ENCODE data around the gene PAGR1. TPM values are rescaled to one million over a fixed set of nuclear protein-coding genes. Genes with fewer than 3 reads are reported as not detected.

The PAGR1 gene
- total and polyA plus RNA-seq, 9 of the 15 experiments (the other 6 are each of a cell fraction or from before 2014, with no cell fraction given) = 1.4 to 58.2 (median 16.8) TPM

DNA sequence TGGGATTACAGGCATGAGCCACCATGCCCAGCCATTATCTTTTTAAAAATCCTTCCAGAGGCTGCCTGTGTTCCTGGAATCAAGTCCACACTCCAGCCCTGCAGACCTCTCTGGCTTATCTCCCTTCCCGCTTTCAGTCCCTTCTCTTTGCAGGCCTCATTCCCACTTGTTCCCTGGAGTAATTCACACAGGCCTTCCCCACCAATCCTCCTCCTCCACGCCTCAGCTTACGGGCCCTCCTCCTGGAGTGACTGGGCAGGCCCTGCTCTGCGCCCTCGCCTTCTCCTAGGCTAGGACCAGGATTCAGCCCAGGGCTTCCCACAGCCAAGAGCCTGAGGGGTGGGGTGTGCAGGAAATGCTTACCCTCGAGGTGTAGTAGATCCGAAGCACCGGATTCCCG is 44.3 kb downstream of the PAGR1 start (continued):
- TF ChIP-seq AFF1 (IDR thresholded peaks at IDR 0.05; ENCODE audit: low read depth in 1 of 2, partially characterized antibody in 2 of 2) = no peak

DNA sequence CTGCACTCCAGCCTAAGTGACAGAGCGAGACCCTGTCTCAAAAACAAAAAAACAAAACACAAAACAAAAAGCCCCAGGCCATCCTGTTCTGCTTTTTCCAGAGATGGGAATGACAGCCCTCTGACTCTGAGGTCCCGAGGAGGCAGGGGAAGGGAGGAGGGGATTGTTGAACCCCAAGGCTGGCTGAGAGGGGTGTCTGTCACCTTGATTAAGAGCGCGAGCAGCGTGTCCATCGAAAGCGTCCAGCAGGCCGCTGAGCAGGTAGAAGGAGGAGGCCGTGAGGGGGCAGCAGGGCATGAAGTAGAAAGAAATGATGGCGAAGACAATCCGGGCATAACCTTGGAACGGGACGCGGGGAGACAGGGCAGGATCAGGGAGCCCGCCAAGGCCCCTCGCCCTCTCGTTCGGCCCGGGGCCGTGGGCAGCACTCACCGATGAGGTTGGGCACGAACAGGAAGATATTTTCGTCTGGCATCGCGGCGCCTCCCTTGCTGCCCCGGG is 46.5 kb downstream of the PAGR1 start:
- CTCF ChIA-PET (ENCODE audit: low intra/inter-chr PET ratio) = interaction anchor here (1.3 to 1.7 kb wide), 2 partner anchors 142 to 159 kb away, joined by 5 to 7 read pairs; no protein-coding TSS in a partner anchor
- in situ Hi-C loops (cut with MboI) = no loop called here
- TF ChIP-seq, protein P1, sequence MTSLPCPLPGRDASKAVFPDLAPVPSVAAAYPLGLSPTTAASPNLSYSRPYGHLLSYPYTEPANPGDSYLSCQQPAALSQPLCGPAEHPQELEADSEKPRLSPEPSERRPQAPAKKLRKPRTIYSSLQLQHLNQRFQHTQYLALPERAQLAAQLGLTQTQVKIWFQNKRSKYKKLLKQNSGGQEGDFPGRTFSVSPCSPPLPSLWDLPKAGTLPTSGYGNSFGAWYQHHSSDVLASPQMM (CRISPR knock-in tag; IDR thresholded peaks at IDR 0.05) = no peak
- TF ChIP-seq, protein P2, sequence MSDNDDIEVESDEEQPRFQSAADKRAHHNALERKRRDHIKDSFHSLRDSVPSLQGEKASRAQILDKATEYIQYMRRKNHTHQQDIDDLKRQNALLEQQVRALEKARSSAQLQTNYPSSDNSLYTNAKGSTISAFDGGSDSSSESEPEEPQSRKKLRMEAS (CRISPR knock-in tag; IDR thresholded peaks at IDR 0.05) = no peak
- TF ChIP-seq KLF16 (IDR thresholded peaks at IDR 0.05) (no peak), STAG1 (CRISPR knock-in tag; IDR thresholded peaks at IDR 0.05; ENCODE audit: borderline replicate concordance) (peak; percentile 50; the same call in 1 of the 2 replicates), DMBX1 (CRISPR knock-in tag; IDR thresholded peaks at IDR 0.05; ENCODE audit: borderline replicate concordance) (no peak), KAT2B (IDR thresholded peaks at IDR 0.05; ENCODE audit: low read depth, low read length) (no peak), ZNF140 (CRISPR knock-in tag; IDR thresholded peaks at IDR 0.05) (no peak), TCFL5 (CRISPR knock-in tag; conservative IDR thresholded peaks at IDR 0.05) (no peak), DIDO1 (tag; IDR thresholded peaks at IDR 0.05; ENCODE audit: low read depth) (no peak), GABPA (tag; conservative IDR thresholded peaks at IDR 0.05; ENCODE audit: low read depth) (no peak)
- TF ChIP-seq, protein P3, sequence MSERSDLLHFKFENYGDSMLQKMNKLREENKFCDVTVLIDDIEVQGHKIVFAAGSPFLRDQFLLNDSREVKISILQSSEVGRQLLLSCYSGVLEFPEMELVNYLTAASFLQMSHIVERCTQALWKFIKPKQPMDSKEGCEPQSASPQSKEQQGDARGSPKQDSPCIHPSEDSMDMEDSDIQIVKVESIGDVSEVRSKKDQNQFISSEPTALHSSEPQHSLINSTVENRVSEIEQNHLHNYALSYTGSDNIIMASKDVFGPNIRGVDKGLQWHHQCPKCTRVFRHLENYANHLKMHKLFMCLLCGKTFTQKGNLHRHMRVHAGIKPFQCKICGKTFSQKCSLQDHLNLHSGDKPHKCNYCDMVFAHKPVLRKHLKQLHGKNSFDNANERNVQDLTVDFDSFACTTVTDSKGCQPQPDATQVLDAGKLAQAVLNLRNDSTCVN (CRISPR knock-in tag; IDR thresholded peaks at IDR 0.05) = no peak
- TF ChIP-seq, protein P4, sequence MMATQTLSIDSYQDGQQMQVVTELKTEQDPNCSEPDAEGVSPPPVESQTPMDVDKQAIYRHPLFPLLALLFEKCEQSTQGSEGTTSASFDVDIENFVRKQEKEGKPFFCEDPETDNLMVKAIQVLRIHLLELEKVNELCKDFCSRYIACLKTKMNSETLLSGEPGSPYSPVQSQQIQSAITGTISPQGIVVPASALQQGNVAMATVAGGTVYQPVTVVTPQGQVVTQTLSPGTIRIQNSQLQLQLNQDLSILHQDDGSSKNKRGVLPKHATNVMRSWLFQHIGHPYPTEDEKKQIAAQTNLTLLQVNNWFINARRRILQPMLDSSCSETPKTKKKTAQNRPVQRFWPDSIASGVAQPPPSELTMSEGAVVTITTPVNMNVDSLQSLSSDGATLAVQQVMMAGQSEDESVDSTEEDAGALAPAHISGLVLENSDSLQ (IDR thresholded peaks at IDR 0.05) = peak; percentile 48; the same call in 1 of the 2 replicates

More for the DNA sequence above, 46.5 kb downstream of the PAGR1 start:
- Histone ChIP-seq H3K9me3 (replicated peaks; ENCODE audit: control insufficient read depth, insufficient read depth, low read depth, low read length) (no peaks in the 10 kb centered on the region), H3K79me2 (ENCODE audit: control insufficient read depth, insufficient read depth, low read length) (peaks cover 11% of the 10 kb centered on the region; the same call in 2 of the 3 replicates), H4K20me1 (replicated peaks; ENCODE audit: control insufficient read depth, insufficient read depth, low read length) (no peaks in the 10 kb centered on the region), H3K9ac (ENCODE audit: insufficient read depth in 1 of 2, low read depth in 2 of 2, low read length in 2 of 2) (peak overlapping the region; percentile 93; a peak in 3 of 4 replicates), H3K27ac (ENCODE audit: extremely low read depth, low read depth, low read length) (peak overlapping the region; percentile 99), H3K4me3 (peak overlapping the region; percentile 98), H3K9me1 (ENCODE audit: control insufficient read depth, insufficient read depth, low read length) (no peaks in the 10 kb centered on the region), H3K4me2 (ENCODE audit: insufficient read depth, low read length) (peak overlapping the region; percentile 96), H3K4me1 (replicated peaks in 1 of 2; ENCODE audit: control insufficient read depth in 2 of 2, insufficient read depth in 2 of 2, low read length in 2 of 2) (peaks cover 0 to 32% of the 10 kb centered on the region in 2 experiments; a peak in 3 of 5 replicates), H3K27me3 (ENCODE audit: control insufficient read depth in 2 of 2, insufficient read depth in 2 of 2, low read length in 2 of 2) (no peaks in the 10 kb centered on the region; a peak in 1 of 5 replicates), H3K36me3 (ENCODE audit: control insufficient read depth, insufficient read depth, low read length) (peaks cover 27% of the 10 kb centered on the region; the same call in 2 of the 3 replicates), H2AFZ (ENCODE audit: low read depth, low read length) (peak overlapping the region; percentile 99)
- FAIRE-seq = no peak
- peak; percentile 33 for ATAC-seq
- DNase-seq (ENCODE audit: extremely low read depth in 1 of 4, low spot score in 3 of 4) = peak in 3 of 4 experiments; percentile 28 to 38 (median 30)
- 4% methylated on average over 22 of the region's 27 CpGs for WGBS (ENCODE audit: insufficient coverage, low coverage, missing lambda C conversion rate)
- no TSS peak for BruUV-seq (replicated peaks)
- POLR2A ChIA-PET = interaction anchor here (0.9 to 1.5 kb wide), 3 partner anchors 8 to 143 kb away, joined by 3 to 6 read pairs (median 4); no protein-coding TSS in a partner anchor
- intact Hi-C loops (cut with micrococcal nuclease) = loop anchor here (5.0 kb wide), 1 partner anchor 145 kb away; no protein-coding TSS in a partner anchor

All from K562 (cell line).